Esophagus squamous epithelium (tissue), 5 donors: Measurements from ENCODE around the gene KRTAP21-1. TPM values are rescaled to one million over a fixed set of nuclear protein-coding genes. Genes with fewer than 3 reads are reported as not detected.

Source experiments
- DNase-seq: peaks from one replicate; lab custom pipeline; 2025; lab: John Stamatoyannopoulos, UW
- H3K27ac ChIP-seq, 4 donors: fragments of 200-600 bp; sonication (generic); one replicate each; pipeline ENCODE4 v1.5.1; 2016 to 2019; ENCODE audit warnings: mild to moderate bottlenecking in 1 of 4
- H3K27me3 ChIP-seq, 4 donors: fragments of 200-600 bp; sonication (generic); 1 replicate in 3 of 4; 2 replicates in 1 of 4; pipeline versions ENCODE4 v1.5.1 to v1.6.0; 2017 to 2021; ENCODE audit warnings: antibody characterized with exemption in 1 of 4
- H3K36me3 ChIP-seq, 3 donors: fragments of 200-600 bp; sonication (generic); one replicate each; pipeline ENCODE4 v1.5.1; 2016 to 2019
- H3K4me1 ChIP-seq, 3 donors: fragments of 200-600 bp; sonication (generic); one replicate each; pipeline ENCODE4 v1.5.1; 2017 to 2019
- H3K4me3 ChIP-seq, 4 donors: fragments of 200-600 bp; sonication (generic); 1 replicate in 3 of 4; 2 replicates in 1 of 4; pipeline ENCODE4 v1.5.1; 2016 to 2019; ENCODE audit warnings: mild to moderate bottlenecking in 2 of 4, moderate library complexity in 1 of 4
- H3K9me3 ChIP-seq, 3 donors: fragments of 200-600 bp; sonication (generic); one replicate each; pipeline ENCODE4 v1.5.1; 2016 to 2019
- CTCF ChIP-seq, 6 experiments: fragments of 450-650 bp in 4 of 6; fragments of 200-600 bp in 2 of 6; sonication (generic) in 2 of 6; IDR thresholded peaks; one replicate each; pipeline ENCODE4 v1.5.1; 2016 to 2019; ENCODE audit warnings: antibody characterized with exemption in 6 of 6, mild to moderate bottlenecking in 4 of 6, moderate library complexity in 4 of 6
- POLR2A ChIP-seq, 4 donors: fragments of 450-650 bp; IDR thresholded peaks; one replicate each; pipeline ENCODE4 v1.6.1; 2017; ENCODE audit warnings: antibody characterized with exemption in 4 of 4, mild to moderate bottlenecking in 4 of 4, moderate library complexity in 3 of 4
- WGBS, 2 donors: methylation state at CpG; one replicate each; pipeline ENCODE4 v1.1.5; 2018; 5-methylcytosine and 5-hydroxymethylcytosine counted together
- intact Hi-C: fragments of 100-400 bp; cut with DNase I; formaldehyde crosslinking; loops from one replicate; pipeline ENCODE4 v1.15.0; 2022
- total RNA-seq, 4 donors: library from RNA; depleted of rRNA; stranded (reverse); fragments of >200 nt; gene quantifications; one replicate each; pipeline ENCODE4 v1.1.0, GENCODE V29; 2016
- donor health status: DM: yes; HTN: yes; CAD: no.

The KRTAP21-1 gene
- total RNA-seq, 4 donors from 2014 or later, result not detected

- no peak for DNase-seq
- TF ChIP-seq POLR2A (IDR thresholded peaks at IDR 0.05) (no peak), CTCF (IDR thresholded peaks at IDR 0.05) (no peak)
- H3K27ac ChIP-seq, result no peak overlapping the region
- no peaks in the 10 kb centered on the region for H3K36me3 ChIP-seq
- no peaks in the 10 kb centered on the region for H3K4me1 ChIP-seq
- WGBS, 2 donors, result 9 to 38% methylated on average over 1 of the region's 1 CpG
- intact Hi-C loops, result no loop called here
- H3K9me3 ChIP-seq, result no peaks in the 10 kb centered on the region
- no peaks in the 10 kb centered on the region for H3K27me3 ChIP-seq
- H3K4me3 ChIP-seq, result no peak overlapping the region
Measured at GRCh38 chr21:30726726-30727125, 28.5 kb downstream of the KRTAP21-1 start.

- Histone ChIP-seq H3K36me3 (no peaks in the 10 kb centered on the region), H3K27me3 (no peaks in the 10 kb centered on the region), H3K27ac (no peak overlapping the region), H3K4me1 (no peaks in the 10 kb centered on the region), H3K4me3 (no peak overlapping the region), H3K9me3 (no peaks in the 10 kb centered on the region)
- intact Hi-C loops, result no loop called here
- TF ChIP-seq POLR2A (IDR thresholded peaks at IDR 0.05) (no peak), CTCF (IDR thresholded peaks at IDR 0.05) (no peak)
- DNase-seq, result no peak
- WGBS, 2 donors, result 79 to 95% methylated on average over 1 of the region's 1 CpG
Measured at GRCh38 chr21:30719401-30719800, 35.8 kb downstream of the KRTAP21-1 start.

- no peaks in the 10 kb centered on the region for H3K36me3 ChIP-seq
- intact Hi-C loops, result no loop called here
- no peak for DNase-seq
- H3K4me3 ChIP-seq, result no peak within 1 kb of the TSS
- H3K27ac ChIP-seq, result no peak within 1 kb of the TSS
- TF ChIP-seq POLR2A (IDR thresholded peaks at IDR 0.05) (no peak), CTCF (IDR thresholded peaks at IDR 0.05) (no peak)
- no peaks in the 10 kb centered on the region for H3K9me3 ChIP-seq
- 36 to 63% methylated on average over 3 of the region's 3 CpGs for WGBS, 2 donors
- no peaks in the 10 kb centered on the region for H3K27me3 ChIP-seq
- H3K4me1 ChIP-seq, result no peaks in the 10 kb centered on the region
Measured at GRCh38 chr21:30718239-30718909, 36.9 kb downstream of the KRTAP21-1 start, which contains the start of gene KRTAP21-3. KRTAP21-3 (minus strand) TSS chr21:30718777; CDS start chr21:30718759, 18 bp downstream.

- no peak overlapping the region for H3K27ac ChIP-seq
- no peaks in the 10 kb centered on the region for H3K36me3 ChIP-seq
- DNase-seq, result no peak
- no peaks in the 10 kb centered on the region for H3K4me1 ChIP-seq
- no peaks in the 10 kb centered on the region for H3K9me3 ChIP-seq
- WGBS, 2 donors, result 79 to 84% methylated on average over 2 of the region's 2 CpGs
- H3K27me3 ChIP-seq, result no peaks in the 10 kb centered on the region
- TF ChIP-seq POLR2A (IDR thresholded peaks at IDR 0.05) (no peak), CTCF (IDR thresholded peaks at IDR 0.05) (no peak)
- no peak overlapping the region for H3K4me3 ChIP-seq
- intact Hi-C loops, result no loop called here
Measured at GRCh38 chr21:30717105-30717504, 38.1 kb downstream of the KRTAP21-1 start.

- no peak for DNase-seq
- WGBS, 2 donors, result 53 to 67% methylated on average over 2 of the region's 2 CpGs
- no peaks in the 10 kb centered on the region for H3K27me3 ChIP-seq
- peaks cover 0 to 4% (median 0%) of the 10 kb centered on the region in 3 donors for H3K9me3 ChIP-seq
- TF ChIP-seq CTCF (IDR thresholded peaks at IDR 0.05) (no peak), POLR2A (IDR thresholded peaks at IDR 0.05) (no peak)
- intact Hi-C loops, result no loop called here
- H3K4me3 ChIP-seq, result no peak overlapping the region
- H3K4me1 ChIP-seq, result no peaks in the 10 kb centered on the region
- H3K27ac ChIP-seq, result no peak overlapping the region
- H3K36me3 ChIP-seq, result no peaks in the 10 kb centered on the region
Measured at GRCh38 chr21:30714946-30715345, 40.3 kb downstream of the KRTAP21-1 start.
